Measurements from ENCODE around the gene RNF44.

Gene RNF44

GRCh38 chr5:176536132-176536901 is 885 bp downstream of the RNF44 start:
- no peak for TF ChIP-seq POLR2AphosphoS5 (IDR thresholded peaks at IDR 0.05; ENCODE audit: low read depth, low read length)
- TF ChIP-seq SIN3A (IDR thresholded peaks at IDR 0.05; ENCODE audit: borderline replicate concordance, insufficient read depth, low read length) = peak; percentile 95; the same call in 1 of the 2 replicates

GRCh38 chr5:176535664-176536131 is 1.5 kb downstream of the RNF44 start:
- TF ChIP-seq POLR2AphosphoS5 (IDR thresholded peaks at IDR 0.05; ENCODE audit: low read depth, low read length) = no peak

- TF ChIP-seq TAF1 (IDR thresholded peaks at IDR 0.05; ENCODE audit: borderline replicate concordance, insufficient read depth, low read length) (no peak), SIN3A (IDR thresholded peaks at IDR 0.05; ENCODE audit: borderline replicate concordance, insufficient read depth, low read length) (no peak), FOXP2 (optimal IDR thresholded peaks at IDR 0.05; ENCODE audit: borderline replicate concordance, extremely low read depth, extremely low read length, insufficient read depth) (no peak), POLR2AphosphoS5 (IDR thresholded peaks at IDR 0.05; ENCODE audit: low read depth, low read length) (no peak)
- TF ChIP-seq, protein P1, sequence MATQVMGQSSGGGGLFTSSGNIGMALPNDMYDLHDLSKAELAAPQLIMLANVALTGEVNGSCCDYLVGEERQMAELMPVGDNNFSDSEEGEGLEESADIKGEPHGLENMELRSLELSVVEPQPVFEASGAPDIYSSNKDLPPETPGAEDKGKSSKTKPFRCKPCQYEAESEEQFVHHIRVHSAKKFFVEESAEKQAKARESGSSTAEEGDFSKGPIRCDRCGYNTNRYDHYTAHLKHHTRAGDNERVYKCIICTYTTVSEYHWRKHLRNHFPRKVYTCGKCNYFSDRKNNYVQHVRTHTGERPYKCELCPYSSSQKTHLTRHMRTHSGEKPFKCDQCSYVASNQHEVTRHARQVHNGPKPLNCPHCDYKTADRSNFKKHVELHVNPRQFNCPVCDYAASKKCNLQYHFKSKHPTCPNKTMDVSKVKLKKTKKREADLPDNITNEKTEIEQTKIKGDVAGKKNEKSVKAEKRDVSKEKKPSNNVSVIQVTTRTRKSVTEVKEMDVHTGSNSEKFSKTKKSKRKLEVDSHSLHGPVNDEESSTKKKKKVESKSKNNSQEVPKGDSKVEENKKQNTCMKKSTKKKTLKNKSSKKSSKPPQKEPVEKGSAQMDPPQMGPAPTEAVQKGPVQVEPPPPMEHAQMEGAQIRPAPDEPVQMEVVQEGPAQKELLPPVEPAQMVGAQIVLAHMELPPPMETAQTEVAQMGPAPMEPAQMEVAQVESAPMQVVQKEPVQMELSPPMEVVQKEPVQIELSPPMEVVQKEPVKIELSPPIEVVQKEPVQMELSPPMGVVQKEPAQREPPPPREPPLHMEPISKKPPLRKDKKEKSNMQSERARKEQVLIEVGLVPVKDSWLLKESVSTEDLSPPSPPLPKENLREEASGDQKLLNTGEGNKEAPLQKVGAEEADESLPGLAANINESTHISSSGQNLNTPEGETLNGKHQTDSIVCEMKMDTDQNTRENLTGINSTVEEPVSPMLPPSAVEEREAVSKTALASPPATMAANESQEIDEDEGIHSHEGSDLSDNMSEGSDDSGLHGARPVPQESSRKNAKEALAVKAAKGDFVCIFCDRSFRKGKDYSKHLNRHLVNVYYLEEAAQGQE (IDR thresholded peaks at IDR 0.05; ENCODE audit: insufficient read depth in 1 of 2, low read depth in 2 of 2, low read length in 2 of 2) = no peak
Observed at GRCh38 chr5:176535101-176535663, 2.0 kb downstream of the RNF44 start.

GRCh38 chr5:176534640-176535039 is 2.6 kb downstream of the RNF44 start:
- no peak for TF ChIP-seq TAF1 (IDR thresholded peaks at IDR 0.05; ENCODE audit: borderline replicate concordance, insufficient read depth, low read length)
- no peak for TF ChIP-seq POLR2AphosphoS5 (IDR thresholded peaks at IDR 0.05; ENCODE audit: low read depth, low read length)
- TF ChIP-seq, protein P1 (IDR thresholded peaks at IDR 0.05; ENCODE audit: insufficient read depth in 1 of 2, low read depth in 2 of 2, low read length in 2 of 2) = no peak
- TF ChIP-seq FOXP2 (optimal IDR thresholded peaks at IDR 0.05; ENCODE audit: borderline replicate concordance, extremely low read depth, extremely low read length, insufficient read depth) = no peak
- TF ChIP-seq SIN3A (IDR thresholded peaks at IDR 0.05; ENCODE audit: borderline replicate concordance, insufficient read depth, low read length) = no peak

- no peak for TF ChIP-seq POLR2AphosphoS5 (IDR thresholded peaks at IDR 0.05; ENCODE audit: low read depth, low read length)
Observed at GRCh38 chr5:176533894-176534611, 3.1 kb downstream of the RNF44 start.

DNA sequence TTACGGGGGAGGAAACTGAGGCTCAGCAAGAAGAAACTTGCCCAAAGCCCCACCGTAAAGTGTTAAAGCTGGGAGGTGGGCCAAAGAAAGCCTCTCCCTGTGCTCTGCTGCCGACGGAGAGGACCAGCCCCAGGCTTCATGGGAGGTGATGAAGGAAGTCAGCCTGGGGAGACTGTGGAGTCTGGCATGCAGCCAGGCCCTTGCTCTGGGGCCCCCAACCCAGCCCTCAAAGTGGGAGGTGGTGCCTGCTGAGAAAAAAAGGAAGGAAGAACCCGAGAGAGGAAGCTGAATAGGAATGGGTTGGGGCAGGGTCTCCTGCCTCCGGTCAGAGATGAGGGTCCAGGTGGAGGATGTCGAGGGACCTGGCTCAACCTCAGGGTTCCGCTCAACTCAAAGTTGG is 3.8 kb downstream of the RNF44 start:
- TF ChIP-seq, protein P1 (IDR thresholded peaks at IDR 0.05; ENCODE audit: insufficient read depth in 1 of 2, low read depth in 2 of 2, low read length in 2 of 2) = no peak
- TF ChIP-seq POLR2AphosphoS5 (IDR thresholded peaks at IDR 0.05; ENCODE audit: low read depth, low read length) = no peak; the same call in 1 of the 2 replicates
- no peak for TF ChIP-seq TAF1 (IDR thresholded peaks at IDR 0.05; ENCODE audit: borderline replicate concordance, insufficient read depth, low read length)
- TF ChIP-seq FOXP2 (optimal IDR thresholded peaks at IDR 0.05; ENCODE audit: borderline replicate concordance, extremely low read depth, extremely low read length, insufficient read depth) = no peak
- no peak for TF ChIP-seq SIN3A (IDR thresholded peaks at IDR 0.05; ENCODE audit: borderline replicate concordance, insufficient read depth, low read length)
